ENCODE data around the gene TMEM92. TPM values are rescaled to one million over a fixed set of nuclear protein-coding genes. Genes with fewer than 3 reads are reported as not detected.

TMEM92 gene
- total and polyA plus RNA-seq, 10 of the 15 experiments (the other 5 are each of a cell fraction or from before 2014, with no cell fraction given), result 0.11 to 1.2 (median 0.32) TPM

DNA sequence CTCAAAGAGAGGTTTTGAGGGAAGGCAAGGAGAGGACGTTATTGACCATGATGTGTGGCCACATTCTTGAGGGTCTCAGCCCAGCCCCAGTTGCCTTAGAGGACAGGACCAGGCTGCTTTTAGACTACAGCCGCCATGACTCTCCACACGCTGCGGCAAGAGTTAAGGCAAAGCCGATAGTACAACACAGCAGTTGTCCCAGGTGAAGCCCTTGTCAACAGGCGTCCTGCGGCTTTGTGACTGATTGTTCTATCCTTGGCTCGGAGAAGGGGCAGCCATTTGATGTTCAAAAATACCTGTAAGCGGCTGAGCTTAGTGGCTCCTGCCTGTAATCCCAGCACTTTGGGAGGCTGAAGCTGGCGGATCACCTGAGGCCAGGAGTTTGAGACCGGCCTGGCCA, 28.8 kb downstream of the TMEM92 start (continued):
- TF ChIP-seq, protein P1, sequence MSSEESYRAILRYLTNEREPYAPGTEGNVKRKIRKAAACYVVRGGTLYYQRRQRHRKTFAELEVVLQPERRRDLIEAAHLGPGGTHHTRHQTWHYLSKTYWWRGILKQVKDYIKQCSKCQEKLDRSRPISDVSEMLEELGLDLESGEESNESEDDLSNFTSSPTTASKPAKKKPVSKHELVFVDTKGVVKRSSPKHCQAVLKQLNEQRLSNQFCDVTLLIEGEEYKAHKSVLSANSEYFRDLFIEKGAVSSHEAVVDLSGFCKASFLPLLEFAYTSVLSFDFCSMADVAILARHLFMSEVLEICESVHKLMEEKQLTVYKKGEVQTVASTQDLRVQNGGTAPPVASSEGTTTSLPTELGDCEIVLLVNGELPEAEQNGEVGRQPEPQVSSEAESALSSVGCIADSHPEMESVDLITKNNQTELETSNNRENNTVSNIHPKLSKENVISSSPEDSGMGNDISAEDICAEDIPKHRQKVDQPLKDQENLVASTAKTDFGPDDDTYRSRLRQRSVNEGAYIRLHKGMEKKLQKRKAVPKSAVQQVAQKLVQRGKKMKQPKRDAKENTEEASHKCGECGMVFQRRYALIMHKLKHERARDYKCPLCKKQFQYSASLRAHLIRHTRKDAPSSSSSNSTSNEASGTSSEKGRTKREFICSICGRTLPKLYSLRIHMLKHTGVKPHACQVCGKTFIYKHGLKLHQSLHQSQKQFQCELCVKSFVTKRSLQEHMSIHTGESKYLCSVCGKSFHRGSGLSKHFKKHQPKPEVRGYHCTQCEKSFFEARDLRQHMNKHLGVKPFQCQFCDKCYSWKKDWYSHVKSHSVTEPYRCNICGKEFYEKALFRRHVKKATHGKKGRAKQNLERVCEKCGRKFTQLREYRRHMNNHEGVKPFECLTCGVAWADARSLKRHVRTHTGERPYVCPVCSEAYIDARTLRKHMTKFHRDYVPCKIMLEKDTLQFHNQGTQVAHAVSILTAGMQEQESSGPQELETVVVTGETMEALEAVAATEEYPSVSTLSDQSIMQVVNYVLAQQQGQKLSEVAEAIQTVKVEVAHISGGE (CRISPR knock-in tag; IDR thresholded peaks at IDR 0.05), result no peak

GRCh38 chr17:50303596-50303995, 29.3 kb downstream of the TMEM92 start:
- Histone ChIP-seq H2AFZ (ENCODE audit: control insufficient read depth, low read depth, low read length) (no peak overlapping the region), H3K9me3 (replicated peaks; ENCODE audit: control insufficient read depth, insufficient read depth, low read length) (no peaks in the 10 kb centered on the region), H3K27ac (ENCODE audit: control insufficient read depth, insufficient read depth) (no peak overlapping the region), H3K4me3 (no peak overlapping the region), H3K36me3 (ENCODE audit: control insufficient read depth in 2 of 2, insufficient read depth in 2 of 2, low read length in 1 of 2) (no peaks in the 10 kb centered on the region), H3K27me3 (replicated peaks in 1 of 2; ENCODE audit: control insufficient read depth in 2 of 2, insufficient read depth in 2 of 2, low read length in 1 of 2) (no peaks in the 10 kb centered on the region), H3K79me2 (ENCODE audit: control insufficient read depth, insufficient read depth, low read length) (no peaks in the 10 kb centered on the region), H4K20me1 (ENCODE audit: control insufficient read depth, insufficient read depth) (no peaks in the 10 kb centered on the region), H3K9ac (ENCODE audit: control insufficient read depth, insufficient read depth, low read length) (no peak overlapping the region), H3K4me1 (ENCODE audit: control insufficient read depth, insufficient read depth, low read length) (no peaks in the 10 kb centered on the region; the same call in 1 of the 2 replicates), H3K4me2 (ENCODE audit: control insufficient read depth, insufficient read depth) (no peak overlapping the region)
- BruUV-seq (replicated peaks), result no TSS peak
- SMC1A ChIA-PET (ENCODE audit: uncharacterized antibody, unreplicated experiment), result interaction anchor here (1.5 kb wide), 1 partner anchor 134 kb away, joined by 5 read pairs; no protein-coding TSS in a partner anchor
- TF ChIP-seq EP300 (IDR thresholded peaks at IDR 0.05; ENCODE audit: borderline replicate concordance in 1 of 2, control insufficient read depth in 1 of 2, low read depth in 2 of 2, low read length in 2 of 2), result no peak
- no peak for TF ChIP-seq KLF5 (IDR thresholded peaks at IDR 0.05; ENCODE audit: partially characterized antibody)
- no peak for TF ChIP-seq IRF4 (IDR thresholded peaks at IDR 0.05; ENCODE audit: low read depth, low read length)
- TF ChIP-seq ESRRA (IDR thresholded peaks at IDR 0.05; ENCODE audit: low read length), result no peak
- no peak for TF ChIP-seq ASH2L (IDR thresholded peaks at IDR 0.05; ENCODE audit: borderline replicate concordance, low read depth)
- no peak for TF ChIP-seq BHLHE40 (IDR thresholded peaks at IDR 0.05; ENCODE audit: borderline replicate concordance in 1 of 2, low read depth in 2 of 2, low read length in 1 of 2)
- no peak for TF ChIP-seq NFIC (IDR thresholded peaks at IDR 0.05; ENCODE audit: low read depth, low read length)
- no peak for TF ChIP-seq PAX5 (IDR thresholded peaks at IDR 0.05; ENCODE audit: borderline replicate concordance, low read depth, low read length)
- DNase-seq (ENCODE audit: low read depth, low spot score) (no peak), ATAC-seq (no peak), FAIRE-seq (no peak)
- CTCF ChIA-PET, result interaction anchor here (1.4 to 16.9 kb wide), 2 partner anchors 21 to 100 kb away, joined by 3 to 294 read pairs; partner anchors contain the start of gene COL1A1
- in situ Hi-C loops (cut with MboI), result no loop called here
- RAD21 ChIA-PET (ENCODE audit: unreplicated experiment), result interaction anchor here (0.6 to 1.2 kb wide), 2 partner anchors 13 to 30 kb away, joined by 3 read pairs; no protein-coding TSS in a partner anchor
- 63% methylated on average over 4 of the region's 4 CpGs for WGBS (ENCODE audit: insufficient coverage, insufficient replicate concordance, low lambda C conversion rate, missing lambda C conversion rate)
- POLR2A ChIA-PET, result no interaction called here
- intact Hi-C loops (cut with micrococcal nuclease; ENCODE audit: unreplicated experiment), result no loop called here

Data from GM12878 (cell line).